Endodermal cell (in vitro differentiated cells): ENCODE measurements around the gene OTOP2. TPM values are rescaled to one million over a fixed set of nuclear protein-coding genes. Genes with fewer than 3 reads are reported as not detected.

Experiments
- DNase-seq: peaks from one replicate; pipeline ENCODE4 v3.0.0-alpha.2; 2017
- H3K27ac ChIP-seq: 2 replicates; pipeline ENCODE4 v1.5.1; 2013; ENCODE audit warnings: mild to moderate bottlenecking, low read depth, low read length, moderate library complexity
- H3K27me3 ChIP-seq: 2 replicates; pipeline ENCODE4 v1.6.1; 2013; ENCODE audit warnings: mild to moderate bottlenecking, low read length, moderate library complexity; ENCODE audit not compliant: insufficient read depth, control insufficient read depth, poor library complexity, severe bottlenecking
- H3K36me3 ChIP-seq: 2 replicates; pipeline ENCODE4 v1.7.0; 2013; ENCODE audit warnings: mild to moderate bottlenecking, low read length, moderate library complexity; ENCODE audit not compliant: control insufficient read depth, insufficient read depth
- H3K4me1 ChIP-seq: one replicate; pipeline ENCODE4 v1.7.0; 2013; ENCODE audit warnings: low read length; ENCODE audit not compliant: control insufficient read depth, insufficient read depth
- H3K4me3 ChIP-seq: 2 replicates; pipeline ENCODE4 v1.5.1; 2013; ENCODE audit warnings: mild to moderate bottlenecking, low read length, moderate library complexity
- H3K9ac ChIP-seq: 2 replicates; pipeline ENCODE4 v1.6.1; 2013; ENCODE audit warnings: mild to moderate bottlenecking, low read length, moderate library complexity; ENCODE audit not compliant: poor library complexity, severe bottlenecking; ENCODE audit errors: extremely low read depth
- H3K9me3 ChIP-seq: 2 replicates; pipeline ENCODE4 v1.6.1; 2013; ENCODE audit warnings: mild to moderate bottlenecking, low read length, moderate library complexity; ENCODE audit not compliant: control insufficient read depth
- H3K27ac Mint-ChIP-seq: 2 replicates; pipeline ENCODE4 v1.8.0; 2020; ENCODE audit warnings: mixed read lengths
- H3K27me3 Mint-ChIP-seq: 2 replicates; pipeline ENCODE4 v1.8.0; 2021; ENCODE audit warnings: mild to moderate bottlenecking, mixed read lengths; ENCODE audit not compliant: insufficient read depth
- H3K36me3 Mint-ChIP-seq: 2 replicates; pipeline ENCODE4 v1.8.0; 2020; ENCODE audit warnings: low read depth, mixed read lengths
- H3K4me1 Mint-ChIP-seq: 2 replicates; pipeline ENCODE4 v1.8.0; 2020; ENCODE audit warnings: mixed read lengths
- H3K4me3 Mint-ChIP-seq: 2 replicates; pipeline ENCODE4 v1.8.0; 2020; ENCODE audit warnings: mild to moderate bottlenecking, moderate library complexity, mixed read lengths
- H3K9me3 Mint-ChIP-seq: 2 replicates; pipeline ENCODE4 v1.8.0; 2020; ENCODE audit warnings: mild to moderate bottlenecking, mixed read lengths
- WGBS, 2 experiments: methylation state at CpG; one replicate each; pipeline versions ENCODE4 v1.1.5 to v1.1.7; 2013; ENCODE audit warnings: missing lambda C conversion rate in 2 of 2, mixed read lengths in 1 of 2; ENCODE audit not compliant: insufficient coverage in 1 of 2, insufficient read length in 1 of 2; 5-methylcytosine and 5-hydroxymethylcytosine counted together
- total RNA-seq, 2 donors: library from RNA; stranded (reverse); fragmentation: NEBNext Ultra II Directional in 1 of 2; extraction: Animal tissue kit (Norgen Biotek cat#: 25700) in 1 of 2; gene quantifications; 2 replicates in 1 of 2; 3 replicates in 1 of 2; pipeline ENCODE4 v1.2.1, GENCODE V29; 2021
- TF ChIP-seq, protein P1 (sequence below): fragments of 200-600 bp; sonication (generic); conservative IDR thresholded peaks from 2 replicates; pipeline ENCODE4 v1.5.0; 2021; ENCODE audit warnings: antibody characterized with exemption, mild to moderate bottlenecking

The OTOP2 gene
- total RNA-seq, 2 donors from 2014 or later: not detected

DNA sequence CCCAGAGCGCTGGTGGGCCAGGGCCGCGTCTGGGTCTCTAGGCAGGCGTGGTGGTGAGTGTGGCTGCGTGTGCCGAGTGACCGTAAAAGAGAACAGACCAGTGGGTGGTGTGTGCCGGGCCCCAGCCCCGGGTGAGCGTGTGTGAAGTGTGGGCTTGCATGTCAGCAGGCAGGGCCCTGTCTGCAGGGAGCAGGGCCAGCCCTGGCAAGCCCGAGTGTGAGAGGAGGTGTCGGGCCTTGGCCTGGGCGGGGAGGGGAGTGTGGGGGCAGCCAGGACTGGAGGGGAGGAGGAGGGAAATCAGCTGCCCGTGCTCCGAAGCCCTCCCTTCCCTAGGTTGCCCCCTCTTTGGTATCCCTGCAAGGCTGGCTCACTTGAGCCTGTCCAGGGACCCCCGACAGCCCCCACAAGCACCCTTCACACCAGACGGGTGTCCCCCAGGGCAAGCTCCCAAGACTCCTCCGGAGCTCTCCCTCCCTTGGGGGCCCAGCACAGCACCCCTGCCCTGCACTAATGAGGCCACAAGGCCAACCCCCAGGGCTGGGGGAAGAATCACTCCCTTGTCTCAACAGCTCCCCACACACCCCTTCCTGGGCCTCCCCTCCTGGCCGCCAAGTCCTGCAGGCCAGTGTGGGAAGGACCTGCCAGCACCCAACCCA is 2.9 kb upstream of the OTOP2 start:
- Mint-ChIP-seq H3K4me1 (peaks cover 2% of the 10 kb centered on the region), H3K4me3 (no peak overlapping the region), H3K9me3 (no peaks in the 10 kb centered on the region), H3K27ac (no peak overlapping the region), H3K36me3 (no peaks in the 10 kb centered on the region), H3K27me3 (peaks cover 64% of the 10 kb centered on the region)
- no peak overlapping the region for H3K4me3 ChIP-seq
- TF ChIP-seq, protein P1, sequence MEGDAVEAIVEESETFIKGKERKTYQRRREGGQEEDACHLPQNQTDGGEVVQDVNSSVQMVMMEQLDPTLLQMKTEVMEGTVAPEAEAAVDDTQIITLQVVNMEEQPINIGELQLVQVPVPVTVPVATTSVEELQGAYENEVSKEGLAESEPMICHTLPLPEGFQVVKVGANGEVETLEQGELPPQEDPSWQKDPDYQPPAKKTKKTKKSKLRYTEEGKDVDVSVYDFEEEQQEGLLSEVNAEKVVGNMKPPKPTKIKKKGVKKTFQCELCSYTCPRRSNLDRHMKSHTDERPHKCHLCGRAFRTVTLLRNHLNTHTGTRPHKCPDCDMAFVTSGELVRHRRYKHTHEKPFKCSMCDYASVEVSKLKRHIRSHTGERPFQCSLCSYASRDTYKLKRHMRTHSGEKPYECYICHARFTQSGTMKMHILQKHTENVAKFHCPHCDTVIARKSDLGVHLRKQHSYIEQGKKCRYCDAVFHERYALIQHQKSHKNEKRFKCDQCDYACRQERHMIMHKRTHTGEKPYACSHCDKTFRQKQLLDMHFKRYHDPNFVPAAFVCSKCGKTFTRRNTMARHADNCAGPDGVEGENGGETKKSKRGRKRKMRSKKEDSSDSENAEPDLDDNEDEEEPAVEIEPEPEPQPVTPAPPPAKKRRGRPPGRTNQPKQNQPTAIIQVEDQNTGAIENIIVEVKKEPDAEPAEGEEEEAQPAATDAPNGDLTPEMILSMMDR: no peak
- DNase-seq: peak; percentile 80
- no peaks in the 10 kb centered on the region for H3K36me3 ChIP-seq
- no peak overlapping the region for H3K27ac ChIP-seq
- H3K27me3 ChIP-seq: peaks cover 48% of the 10 kb centered on the region
- H3K4me1 ChIP-seq: no peaks in the 10 kb centered on the region
- WGBS, 2 experiments: 86 to 100% methylated on average over 1 to 19 of the region's 19 CpGs
- no peaks in the 10 kb centered on the region for H3K9me3 ChIP-seq
- H3K9ac ChIP-seq: no peak overlapping the region

DNA sequence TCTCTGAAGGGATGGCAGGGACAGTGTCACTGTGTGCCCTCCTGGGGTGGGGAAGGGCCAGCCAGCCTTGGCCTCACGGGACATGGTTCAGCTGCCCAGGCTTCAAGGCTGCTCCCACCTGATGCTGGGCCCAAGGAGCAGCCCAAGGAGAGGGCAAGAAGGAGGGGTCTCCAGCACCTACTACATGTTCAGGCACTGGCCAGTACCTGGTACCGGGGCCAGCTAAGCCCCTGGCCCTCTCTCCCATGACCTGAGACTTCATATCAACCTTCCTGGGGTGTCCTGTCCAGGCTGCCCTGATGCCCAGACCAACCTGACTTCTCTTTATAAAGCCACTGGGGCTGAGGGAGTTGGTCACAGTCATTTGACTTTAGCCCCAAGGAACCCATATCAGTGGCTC is 2.3 kb upstream of the OTOP2 start:
- H3K27me3 ChIP-seq: peaks cover 54% of the 10 kb centered on the region
- Mint-ChIP-seq H3K27me3 (peaks cover 69% of the 10 kb centered on the region), H3K36me3 (no peaks in the 10 kb centered on the region), H3K27ac (no peak overlapping the region), H3K4me3 (no peak overlapping the region), H3K4me1 (peaks cover 2% of the 10 kb centered on the region), H3K9me3 (no peaks in the 10 kb centered on the region)
- no peaks in the 10 kb centered on the region for H3K9me3 ChIP-seq
- no peak overlapping the region for H3K27ac ChIP-seq
- WGBS, 2 experiments: 60 to 96% methylated on average over 1 to 2 of the region's 2 CpGs
- no peak overlapping the region for H3K9ac ChIP-seq
- peak; percentile 54 for DNase-seq
- H3K4me3 ChIP-seq: no peak overlapping the region
- H3K36me3 ChIP-seq: no peaks in the 10 kb centered on the region
- no peaks in the 10 kb centered on the region for H3K4me1 ChIP-seq
- TF ChIP-seq, protein P1: no peak

DNA sequence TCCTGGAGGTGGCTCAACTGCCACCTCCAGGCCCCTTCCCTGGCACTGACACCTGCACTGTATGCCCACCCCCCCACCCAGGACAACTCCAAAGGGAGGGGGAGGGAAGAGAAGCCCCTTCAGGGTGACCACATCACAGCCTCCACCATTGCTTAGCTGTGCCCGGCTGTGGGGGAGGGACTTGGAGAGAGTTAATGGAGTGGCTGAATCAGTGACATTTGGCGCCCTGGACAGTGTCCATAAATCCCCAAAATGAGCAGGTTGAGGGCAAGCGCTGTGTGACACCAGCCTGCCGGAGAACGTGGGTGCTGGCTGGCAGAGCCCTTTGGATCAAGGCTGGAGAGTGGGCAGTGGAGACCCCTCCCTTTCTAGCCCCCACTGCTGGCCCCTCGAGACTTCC is 1.9 kb upstream of the OTOP2 start:
- Histone ChIP-seq H3K4me1 (no peaks in the 10 kb centered on the region), H3K9me3 (no peaks in the 10 kb centered on the region), H3K27ac (no peak overlapping the region), H3K9ac (no peak overlapping the region), H3K27me3 (peaks cover 58% of the 10 kb centered on the region), H3K4me3 (no peak overlapping the region), H3K36me3 (no peaks in the 10 kb centered on the region)
- Mint-ChIP-seq H3K27me3 (peaks cover 73% of the 10 kb centered on the region), H3K4me1 (peaks cover 2% of the 10 kb centered on the region), H3K9me3 (no peaks in the 10 kb centered on the region), H3K4me3 (peak overlapping the region; percentile 42), H3K27ac (no peak overlapping the region), H3K36me3 (no peaks in the 10 kb centered on the region)
- TF ChIP-seq, protein P1: no peak
- DNase-seq: peak; percentile 55
- 83 to 84% methylated on average over 4 to 6 of the region's 6 CpGs for WGBS, 2 experiments
